ENCODE data around the gene ZNF436.
A peak's percentile ranks its signal among the peaks of the same experiment; 100 is the strongest.

ZNF436 gene

GRCh38 chr1:23392125-23392855 lies 22.7 kb upstream of the ZNF436 start:
- H3K27ac ChIP-seq = no peak overlapping the region
- no peak for TF ChIP-seq CTCF (conservative IDR thresholded peaks at IDR 0.05)
- TF ChIP-seq ZFX (IDR thresholded peaks at IDR 0.05) = no peak

- no peak for TF ChIP-seq CTCF (conservative IDR thresholded peaks at IDR 0.05)
- TF ChIP-seq ZFX (IDR thresholded peaks at IDR 0.05) = no peak
- no peak overlapping the region for H3K27ac ChIP-seq
These were observed 20.2 kb upstream of the ZNF436 start for GRCh38 chr1:23389837-23390321.

GRCh38 chr1:23387494-23387893 lies 17.9 kb upstream of the ZNF436 start:
- H3K27ac ChIP-seq = no peak overlapping the region
- TF ChIP-seq ZFX (IDR thresholded peaks at IDR 0.05) (no peak), CTCF (conservative IDR thresholded peaks at IDR 0.05) (no peak)

- TF ChIP-seq ZFX (IDR thresholded peaks at IDR 0.05) (no peak), CTCF (conservative IDR thresholded peaks at IDR 0.05) (no peak)
- H3K27ac ChIP-seq = no peak overlapping the region
These were observed 15.5 kb upstream of the ZNF436 start for GRCh38 chr1:23385119-23385621.

- TF ChIP-seq ZFX (IDR thresholded peaks at IDR 0.05) (no peak), CTCF (conservative IDR thresholded peaks at IDR 0.05) (no peak)
- H3K27ac ChIP-seq = peak overlapping the region; percentile 14; the same call in 1 of the 2 replicates
These were observed 14.8 kb upstream of the ZNF436 start for GRCh38 chr1:23384312-23385058.

GRCh38 chr1:23383577-23384311 lies 14.1 kb upstream of the ZNF436 start:
- no peak for TF ChIP-seq ZFX (IDR thresholded peaks at IDR 0.05)
- TF ChIP-seq CTCF (conservative IDR thresholded peaks at IDR 0.05) = no peak
- H3K27ac ChIP-seq = peak overlapping the region; percentile 14; the same call in 1 of the 2 replicates
